Heart left ventricle (tissue), 13 donors: ENCODE results near the gene SLC9B2.

Source experiments
- POLR2A ChIP-seq, 2 donors: fragments of 450-650 bp; IDR thresholded peaks; one replicate each; pipeline ENCODE4 v1.6.1; 2017; ENCODE audit warnings: antibody characterized with exemption in 2 of 2, mild to moderate bottlenecking in 2 of 2, moderate library complexity in 2 of 2
- TF ChIP-seq, protein P1 (sequence below), 12 donors: fragments of 200-600 bp; sonication (generic) in 4 of 12; IDR thresholded peaks; one replicate each; pipeline versions ENCODE4 v1.5.0 to v1.8.0; 2018 to 2022; ENCODE audit warnings: antibody characterized with exemption in 12 of 12, mild to moderate bottlenecking in 5 of 12
- donor health status: ischemic (EF 13 %, LVEDD 7.1; RV severe dilation, severe dysfunction).
- donor health status: DM: no; HTN: yes; CAD: no.
- donor health status: DM: no; HTN: no; CAD: no.
- donor health status: ischemic (EF 25% LVEDD 6.9; RV normal size, moderate dysfunction).
- donor health status: ischemic (EF 25% LVEDD 5.7; RV mildly dilated, moderate dysfunction).
- donor health status: ischemic (EF 35%, LVEDD 5.7; RV mildly dilated, moderate dysfunction).
- donor health status: nonischemic (EF 11% LVEDD 7.7; RV severe dilation, severe dysfunction).
- donor health status: DM: yes; HTN: yes; CAD: no.
- donor health status: PGD.
- donor health status: ischemic (EF 29% LVEDD 5.4; RV normal size, mild dysfunction).
- donor health status: nonischemic (EF 23%, LVEDD 6.1; RV moderate dilation, normal function).

DNA sequence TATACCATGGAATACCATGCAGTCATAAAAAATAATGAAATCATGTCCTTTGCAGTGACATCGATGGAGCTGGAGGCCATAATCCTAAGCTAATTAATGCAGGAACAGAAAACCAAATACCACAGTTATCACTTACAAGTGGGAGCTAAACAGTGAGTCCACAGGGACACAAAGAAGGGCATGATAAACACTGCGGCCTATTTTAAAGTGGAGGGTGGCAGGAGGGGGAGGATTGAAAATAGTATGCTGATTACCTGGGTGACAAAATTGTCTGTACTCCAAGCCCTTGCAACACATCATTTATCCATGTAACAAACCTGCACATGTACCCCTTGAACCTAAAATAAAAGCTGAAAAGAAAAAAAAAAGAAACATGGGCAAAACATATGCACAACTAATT, 40.4 kb downstream of the SLC9B2 start:
- TF ChIP-seq, protein P1, sequence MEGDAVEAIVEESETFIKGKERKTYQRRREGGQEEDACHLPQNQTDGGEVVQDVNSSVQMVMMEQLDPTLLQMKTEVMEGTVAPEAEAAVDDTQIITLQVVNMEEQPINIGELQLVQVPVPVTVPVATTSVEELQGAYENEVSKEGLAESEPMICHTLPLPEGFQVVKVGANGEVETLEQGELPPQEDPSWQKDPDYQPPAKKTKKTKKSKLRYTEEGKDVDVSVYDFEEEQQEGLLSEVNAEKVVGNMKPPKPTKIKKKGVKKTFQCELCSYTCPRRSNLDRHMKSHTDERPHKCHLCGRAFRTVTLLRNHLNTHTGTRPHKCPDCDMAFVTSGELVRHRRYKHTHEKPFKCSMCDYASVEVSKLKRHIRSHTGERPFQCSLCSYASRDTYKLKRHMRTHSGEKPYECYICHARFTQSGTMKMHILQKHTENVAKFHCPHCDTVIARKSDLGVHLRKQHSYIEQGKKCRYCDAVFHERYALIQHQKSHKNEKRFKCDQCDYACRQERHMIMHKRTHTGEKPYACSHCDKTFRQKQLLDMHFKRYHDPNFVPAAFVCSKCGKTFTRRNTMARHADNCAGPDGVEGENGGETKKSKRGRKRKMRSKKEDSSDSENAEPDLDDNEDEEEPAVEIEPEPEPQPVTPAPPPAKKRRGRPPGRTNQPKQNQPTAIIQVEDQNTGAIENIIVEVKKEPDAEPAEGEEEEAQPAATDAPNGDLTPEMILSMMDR (IDR thresholded peaks at IDR 0.05): no peak
- TF ChIP-seq POLR2A (IDR thresholded peaks at IDR 0.05): no peak
